Stimulated activated memory B cell treated with anti-CD40 and anti-IgM and Interleukin-4, amounts not matched to agents 10 μg/mL and 1 μg/mL and 100 μg/mL, for 72 hours (primary cell): Measurements from ENCODE around the gene FLT1.
A peak's percentile ranks its signal among the peaks of the same experiment; 100 is the strongest.

ENCODE experiments used
- ATAC-seq: fragments of 150-1000 bp; cut with Tn5 transposase; 2 replicates; pipeline ENCODE4 v1.10.0; 2021
- H3K27ac Mint-ChIP-seq: one replicate; pipeline ENCODE4 v1.8.0; 2022; ENCODE audit warnings: mild to moderate bottlenecking, mixed read lengths
- H3K27me3 Mint-ChIP-seq: one replicate; pipeline ENCODE4 v1.8.0; 2022; ENCODE audit warnings: mixed read lengths
- H3K36me3 Mint-ChIP-seq: one replicate; pipeline ENCODE4 v1.8.0; 2022; ENCODE audit warnings: mixed read lengths
- H3K4me1 Mint-ChIP-seq: one replicate; pipeline ENCODE4 v1.8.0; 2022; ENCODE audit warnings: mixed read lengths
- H3K4me3 Mint-ChIP-seq: one replicate; pipeline ENCODE4 v1.8.0; 2022; ENCODE audit warnings: mild to moderate bottlenecking, moderate library complexity, mixed read lengths
- H3K9me3 Mint-ChIP-seq: one replicate; pipeline ENCODE4 v1.8.0; 2022; ENCODE audit warnings: mixed read lengths

FLT1 gene

GRCh38 chr13:28464861-28465460 lies 30.0 kb downstream of the FLT1 start:
- H3K9me3 Mint-ChIP-seq, result no peaks in the 10 kb centered on the region
- peaks cover 14% of the 10 kb centered on the region for H3K27me3 Mint-ChIP-seq
- ATAC-seq, result no peak
- no peak overlapping the region for H3K27ac Mint-ChIP-seq
- H3K4me1 Mint-ChIP-seq, result no peaks in the 10 kb centered on the region
- H3K4me3 Mint-ChIP-seq, result no peak overlapping the region
- H3K36me3 Mint-ChIP-seq, result no peaks in the 10 kb centered on the region

DNA sequence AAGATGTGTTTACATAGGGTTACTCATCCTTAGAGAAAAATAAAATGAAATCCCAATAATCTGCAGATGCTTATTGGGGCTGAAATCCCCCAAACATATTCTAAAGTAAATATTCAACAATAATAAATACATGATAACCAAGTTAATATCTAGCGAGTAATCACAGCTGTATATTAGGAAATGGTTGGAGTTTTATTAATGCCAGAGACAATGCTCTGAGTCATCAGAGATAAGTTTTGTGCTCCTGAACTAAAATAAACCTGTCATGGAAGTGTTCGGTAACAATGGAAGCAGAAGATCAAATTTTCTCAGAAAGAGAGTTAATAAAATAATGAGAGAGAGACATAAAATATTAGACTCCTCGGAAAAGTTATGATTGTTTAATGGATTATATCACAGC lies 31.4 kb downstream of the FLT1 start:
- no peak for ATAC-seq

DNA sequence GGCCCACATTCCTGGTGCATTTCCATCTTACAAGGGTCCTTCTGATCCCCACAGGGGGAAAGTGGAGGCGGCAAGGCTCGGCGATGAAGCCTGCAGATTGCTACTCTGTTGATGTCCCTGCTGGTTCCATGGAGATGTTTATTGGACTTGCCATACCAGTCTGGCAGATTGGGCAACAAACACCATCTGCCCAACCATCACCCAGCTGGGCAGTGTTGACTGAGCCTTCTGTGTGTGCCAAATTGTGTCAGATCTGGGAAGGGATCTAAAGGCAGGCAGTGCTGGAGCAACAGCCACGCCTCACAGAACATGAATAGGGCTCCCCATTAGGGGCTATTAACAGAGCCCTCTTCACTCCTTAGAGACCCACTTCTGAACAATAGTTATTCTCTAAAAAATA lies 35.0 kb downstream of the FLT1 start:
- Mint-ChIP-seq H3K4me3 (no peak overlapping the region), H3K4me1 (peaks cover 7% of the 10 kb centered on the region), H3K27me3 (peaks cover 18% of the 10 kb centered on the region), H3K27ac (no peak overlapping the region), H3K9me3 (no peaks in the 10 kb centered on the region), H3K36me3 (no peaks in the 10 kb centered on the region)
- no peak for ATAC-seq

More for the DNA sequence above, 31.4 kb downstream of the FLT1 start:
- H3K4me1 Mint-ChIP-seq, result no peaks in the 10 kb centered on the region
- no peaks in the 10 kb centered on the region for H3K36me3 Mint-ChIP-seq
- no peaks in the 10 kb centered on the region for H3K9me3 Mint-ChIP-seq
- no peak overlapping the region for H3K27ac Mint-ChIP-seq
- peaks cover 14% of the 10 kb centered on the region for H3K27me3 Mint-ChIP-seq
- H3K4me3 Mint-ChIP-seq, result no peak overlapping the region

- Mint-ChIP-seq H3K36me3 (no peaks in the 10 kb centered on the region), H3K27ac (no peak overlapping the region), H3K4me3 (no peak overlapping the region), H3K27me3 (peaks cover 16% of the 10 kb centered on the region), H3K9me3 (no peaks in the 10 kb centered on the region), H3K4me1 (peaks cover 7% of the 10 kb centered on the region)
- no peak for ATAC-seq
Measured at GRCh38 chr13:28458608-28459007, 36.3 kb downstream of the FLT1 start.

- H3K27ac Mint-ChIP-seq, result no peak overlapping the region
Measured at GRCh38 chr13:28458051-28458450, 36.9 kb downstream of the FLT1 start.

DNA sequence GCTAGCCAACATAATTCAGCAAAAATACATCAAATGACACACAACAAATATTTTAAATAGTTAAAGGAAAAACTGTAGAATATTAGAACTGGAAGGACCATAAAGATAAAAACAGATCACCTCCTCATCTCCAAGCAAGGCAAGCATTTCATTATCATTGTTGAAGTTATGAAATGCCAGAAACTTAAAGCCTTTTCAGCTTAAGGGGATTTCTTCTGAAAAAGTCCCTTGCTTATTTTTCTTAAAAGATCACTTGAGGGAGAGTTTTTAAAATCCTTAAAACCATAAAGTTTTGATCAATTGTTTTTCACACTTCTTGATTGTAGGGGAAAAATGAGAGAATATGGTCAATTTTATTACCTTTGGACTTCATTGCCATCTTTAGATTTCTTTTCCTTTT lies 37.4 kb downstream of the FLT1 start:
- Mint-ChIP-seq H3K27ac (no peak overlapping the region), H3K4me3 (no peak overlapping the region), H3K4me1 (peaks cover 7% of the 10 kb centered on the region), H3K27me3 (peaks cover 25% of the 10 kb centered on the region), H3K36me3 (no peaks in the 10 kb centered on the region), H3K9me3 (no peaks in the 10 kb centered on the region)
- ATAC-seq, result no peak

More at GRCh38 chr13:28458051-28458450, 36.9 kb downstream of the FLT1 start:
- Mint-ChIP-seq H3K4me1 (peaks cover 7% of the 10 kb centered on the region), H3K36me3 (no peaks in the 10 kb centered on the region), H3K27me3 (peaks cover 20% of the 10 kb centered on the region), H3K9me3 (no peaks in the 10 kb centered on the region), H3K4me3 (no peak overlapping the region)
- no peak for ATAC-seq

DNA sequence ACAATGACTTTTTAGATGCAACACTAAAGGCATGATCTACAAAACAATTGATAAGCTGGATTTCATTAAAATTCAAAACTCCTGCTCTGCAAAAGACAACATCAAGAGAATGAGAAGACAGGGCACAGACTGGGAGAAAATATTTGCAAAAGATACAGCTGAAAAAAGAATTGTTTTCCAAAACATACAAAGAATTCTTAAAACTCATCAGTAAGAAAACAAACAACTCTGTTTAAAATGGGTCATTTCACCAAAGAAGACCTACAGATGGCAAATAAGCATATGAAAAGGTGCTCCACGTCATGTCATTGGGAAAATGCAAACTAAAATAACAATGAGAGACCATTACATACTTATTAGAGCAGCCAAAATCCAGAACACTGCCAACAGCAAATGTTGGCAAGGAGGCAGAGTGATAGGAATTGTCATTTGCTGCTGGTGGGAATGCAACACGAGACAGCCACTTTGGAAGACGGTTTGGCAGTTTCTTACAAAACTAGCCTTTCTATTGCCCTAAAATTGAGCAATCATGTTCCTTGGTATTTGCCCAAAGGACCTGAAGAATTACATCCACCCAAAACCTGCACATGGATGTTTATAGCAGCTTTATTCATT lies 39.2 kb downstream of the FLT1 start:
- Mint-ChIP-seq H3K36me3 (no peaks in the 10 kb centered on the region), H3K27ac (no peak overlapping the region), H3K9me3 (no peaks in the 10 kb centered on the region), H3K4me1 (peaks cover 7% of the 10 kb centered on the region), H3K27me3 (peaks cover 30% of the 10 kb centered on the region), H3K4me3 (no peak overlapping the region)
- ATAC-seq, result no peak

DNA sequence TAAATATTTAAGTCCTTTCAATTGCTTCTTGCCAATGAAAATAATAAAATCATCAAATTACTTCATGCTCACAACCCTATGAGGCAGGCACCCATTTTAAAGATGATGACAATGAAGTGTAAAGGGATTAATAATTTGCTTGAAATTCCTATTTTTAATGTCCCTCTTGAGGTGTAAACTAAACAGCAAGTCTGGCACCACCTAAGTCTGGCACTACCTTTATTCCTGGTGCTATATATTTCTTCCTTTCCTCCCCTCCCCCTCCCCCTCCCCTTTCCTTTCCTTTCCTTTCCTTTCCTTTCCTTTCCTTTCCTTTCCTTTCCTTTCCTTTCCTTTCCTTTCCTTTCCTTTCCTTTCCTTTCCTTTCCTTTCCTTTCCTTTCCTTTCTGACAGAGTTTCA lies 42.2 kb downstream of the FLT1 start:
- peaks cover 7% of the 10 kb centered on the region for H3K4me1 Mint-ChIP-seq
- H3K36me3 Mint-ChIP-seq, result no peaks in the 10 kb centered on the region
- peaks cover 34% of the 10 kb centered on the region for H3K27me3 Mint-ChIP-seq
- peaks cover 7% of the 10 kb centered on the region for H3K9me3 Mint-ChIP-seq
- no peak overlapping the region for H3K27ac Mint-ChIP-seq
- H3K4me3 Mint-ChIP-seq, result no peak overlapping the region
- ATAC-seq, result no peak

GRCh38 chr13:28451482-28452217 lies 43.3 kb downstream of the FLT1 start:
- H3K27me3 Mint-ChIP-seq, result peaks cover 34% of the 10 kb centered on the region
- H3K4me1 Mint-ChIP-seq, result no peaks in the 10 kb centered on the region
- no peaks in the 10 kb centered on the region for H3K36me3 Mint-ChIP-seq
- H3K27ac Mint-ChIP-seq, result no peak overlapping the region
- peaks cover 8% of the 10 kb centered on the region for H3K9me3 Mint-ChIP-seq
- no peak overlapping the region for H3K4me3 Mint-ChIP-seq
- ATAC-seq, result no peak

DNA sequence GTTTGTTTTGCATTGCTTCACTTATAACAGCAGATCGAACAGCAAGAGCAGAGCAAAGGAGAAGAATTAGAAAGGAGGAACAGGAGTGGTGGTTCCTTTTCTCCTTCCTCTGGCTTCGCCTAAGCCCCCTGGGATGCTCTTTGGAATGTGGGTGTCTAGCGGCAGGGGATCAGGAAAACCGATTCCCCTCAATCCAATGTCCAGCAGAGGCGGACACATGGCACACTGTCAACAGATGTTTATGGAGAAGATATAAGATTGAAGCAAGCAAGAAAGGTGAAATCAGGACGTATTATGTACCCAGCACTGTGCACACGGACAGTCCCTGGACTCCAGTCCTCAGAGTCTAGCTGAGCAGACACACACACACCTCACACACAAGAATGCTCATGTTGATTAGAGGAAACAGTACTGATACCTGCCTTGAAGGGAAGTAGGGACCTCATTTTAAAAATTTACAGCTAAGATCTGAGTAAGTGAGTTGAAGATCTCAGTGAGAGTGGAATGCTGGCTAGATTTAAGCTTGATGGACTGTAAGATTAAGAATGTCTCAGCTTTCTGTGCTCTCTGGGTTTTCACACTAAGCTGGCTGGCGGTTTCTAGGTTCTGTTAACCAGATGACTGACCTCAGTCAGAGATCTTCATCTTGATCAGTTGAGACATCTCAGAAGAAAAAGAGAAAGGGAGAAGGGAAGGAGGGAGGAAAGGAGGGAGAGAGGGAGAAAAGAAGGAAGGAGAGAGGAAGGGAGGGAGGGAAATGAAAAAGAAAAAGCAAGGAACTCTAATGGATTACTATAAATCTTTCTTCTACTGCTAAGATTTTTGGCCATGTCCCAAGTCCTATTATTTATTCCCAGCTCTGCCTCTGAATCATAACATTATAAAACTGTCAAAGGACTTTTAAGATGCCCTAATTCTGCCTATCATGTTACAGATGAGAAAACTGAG lies 44.8 kb downstream of the FLT1 start:
- peak; percentile 56 for ATAC-seq
- Mint-ChIP-seq H3K27me3 (peaks cover 28% of the 10 kb centered on the region), H3K4me3 (no peak overlapping the region), H3K36me3 (no peaks in the 10 kb centered on the region), H3K27ac (no peak overlapping the region), H3K9me3 (peaks cover 8% of the 10 kb centered on the region), H3K4me1 (no peaks in the 10 kb centered on the region)

GRCh38 chr13:28448651-28449358 lies 46.1 kb downstream of the FLT1 start:
- no peak overlapping the region for H3K4me3 Mint-ChIP-seq
- H3K9me3 Mint-ChIP-seq, result peaks cover 15% of the 10 kb centered on the region
- no peaks in the 10 kb centered on the region for H3K36me3 Mint-ChIP-seq
- H3K27ac Mint-ChIP-seq, result no peak overlapping the region
- no peak for ATAC-seq
- no peaks in the 10 kb centered on the region for H3K4me1 Mint-ChIP-seq
- peaks cover 32% of the 10 kb centered on the region for H3K27me3 Mint-ChIP-seq

- peaks cover 36% of the 10 kb centered on the region for H3K27me3 Mint-ChIP-seq
- no peaks in the 10 kb centered on the region for H3K36me3 Mint-ChIP-seq
- no peak overlapping the region for H3K4me3 Mint-ChIP-seq
- H3K9me3 Mint-ChIP-seq, result peaks cover 15% of the 10 kb centered on the region
- no peak overlapping the region for H3K27ac Mint-ChIP-seq
- ATAC-seq, result no peak
- no peaks in the 10 kb centered on the region for H3K4me1 Mint-ChIP-seq
Measured at GRCh38 chr13:28447989-28448388, 46.9 kb downstream of the FLT1 start.

- no peaks in the 10 kb centered on the region for H3K36me3 Mint-ChIP-seq
- no peak overlapping the region for H3K27ac Mint-ChIP-seq
- H3K4me3 Mint-ChIP-seq, result no peak overlapping the region
- peaks cover 38% of the 10 kb centered on the region for H3K27me3 Mint-ChIP-seq
- H3K9me3 Mint-ChIP-seq, result peaks cover 15% of the 10 kb centered on the region
- H3K4me1 Mint-ChIP-seq, result no peaks in the 10 kb centered on the region
- no peak for ATAC-seq
Measured at GRCh38 chr13:28447206-28447605, 47.7 kb downstream of the FLT1 start.

GRCh38 chr13:28442839-28443238 lies 52.1 kb downstream of the FLT1 start:
- ATAC-seq, result no peak
- peaks cover 11% of the 10 kb centered on the region for H3K9me3 Mint-ChIP-seq
- no peaks in the 10 kb centered on the region for H3K36me3 Mint-ChIP-seq
- H3K4me3 Mint-ChIP-seq, result no peak overlapping the region
- no peaks in the 10 kb centered on the region for H3K4me1 Mint-ChIP-seq
- H3K27ac Mint-ChIP-seq, result no peak overlapping the region
- H3K27me3 Mint-ChIP-seq, result peaks cover 29% of the 10 kb centered on the region
